Measurements from ENCODE around the gene ZBED2.

The ZBED2 gene

DNA sequence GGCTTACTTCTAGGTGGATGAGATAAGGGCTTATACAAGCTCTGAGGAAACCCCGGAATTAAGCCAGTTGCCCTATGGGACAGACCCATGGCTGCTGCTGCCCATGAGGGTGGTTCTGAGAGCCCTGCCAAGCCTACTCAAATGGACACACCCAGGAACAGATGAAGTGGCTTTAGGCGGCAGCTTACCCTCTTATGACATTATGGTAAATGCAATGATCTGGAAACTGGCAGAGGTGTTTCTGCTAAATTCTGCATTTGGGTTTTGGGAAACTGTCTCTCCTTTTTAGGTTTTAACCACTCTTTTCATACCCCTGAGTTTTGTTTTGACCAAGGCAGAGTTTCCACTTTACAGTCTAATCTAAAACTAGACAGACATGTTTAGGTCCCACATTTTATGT, 9.0 kb upstream of the ZBED2 start:
- DNase-seq, result peak; percentile 59
- peak; percentile 73 for ATAC-seq

GRCh38 chr3:111603679-111604078, 8.5 kb upstream of the ZBED2 start:
- no peak for DNase-seq
- no peak for ATAC-seq

GRCh38 chr3:111601810-111602209, 6.7 kb upstream of the ZBED2 start:
- ATAC-seq (no peak), DNase-seq (no peak)

DNA sequence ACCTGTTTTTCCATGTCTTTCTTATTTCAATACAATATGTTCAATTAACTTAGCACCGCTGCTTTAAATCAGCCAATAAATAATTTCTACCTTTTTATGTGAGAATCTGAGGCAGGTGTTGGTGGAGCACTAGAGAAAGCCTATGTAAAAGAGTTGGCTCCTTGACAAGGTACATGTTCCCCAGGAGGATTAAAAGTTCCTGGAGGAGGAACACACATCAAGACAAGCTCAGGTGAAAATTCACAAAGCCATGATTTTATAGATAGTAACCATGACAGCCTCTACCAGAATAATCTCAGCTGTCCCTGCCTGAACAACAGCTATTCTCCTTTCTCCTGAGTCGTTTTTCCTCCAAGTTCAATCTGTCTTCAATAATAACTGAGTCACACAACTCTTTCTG, 3.4 kb upstream of the ZBED2 start:
- DNase-seq (no peak), ATAC-seq (no peak)

GRCh38 chr3:111598139-111598538, 3.0 kb upstream of the ZBED2 start:
- no peak for DNase-seq
- no peak for ATAC-seq

DNA sequence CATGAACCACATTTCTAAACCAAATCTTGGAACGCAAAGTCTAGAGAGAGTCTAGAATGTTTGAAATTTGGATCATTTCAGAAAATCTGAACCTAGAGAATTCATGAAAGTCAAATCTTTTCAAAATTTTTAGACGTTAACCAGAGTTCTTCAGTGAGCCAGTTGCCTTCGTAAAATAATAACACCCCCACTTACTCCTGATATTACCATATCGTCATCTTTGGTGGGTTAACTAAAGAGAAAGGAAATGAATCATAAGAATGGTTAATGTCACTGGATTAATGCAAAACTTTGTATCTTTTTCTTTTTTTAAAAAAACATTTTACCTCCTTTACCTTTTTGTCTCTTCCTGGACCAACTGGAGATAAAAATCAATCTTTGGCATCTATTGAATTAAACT, 1.2 kb upstream of the ZBED2 start:
- ATAC-seq, result peak; percentile 52
- DNase-seq, result no peak

DNA sequence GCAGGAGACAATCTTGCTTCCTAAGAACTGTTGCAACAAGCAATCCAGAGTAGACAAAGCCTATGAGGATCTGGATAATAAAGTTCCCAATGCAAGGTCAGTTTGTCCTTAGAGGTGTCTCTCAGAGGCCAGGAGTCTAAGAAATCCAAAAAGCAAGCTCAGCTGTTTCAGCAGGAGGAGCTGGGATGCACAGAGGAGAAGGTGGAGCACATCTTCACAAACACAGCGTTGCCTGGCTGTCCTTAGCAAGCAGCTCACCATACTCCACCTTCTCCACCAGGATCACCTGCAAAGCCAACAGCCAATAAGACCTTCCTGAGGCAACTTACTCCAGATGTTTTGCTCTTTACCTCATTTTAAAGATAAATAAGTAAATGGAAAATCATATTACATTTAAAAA, 365 bp downstream of the ZBED2 start:
- DNase-seq, result no peak
- peak; percentile 29 for ATAC-seq

DNA sequence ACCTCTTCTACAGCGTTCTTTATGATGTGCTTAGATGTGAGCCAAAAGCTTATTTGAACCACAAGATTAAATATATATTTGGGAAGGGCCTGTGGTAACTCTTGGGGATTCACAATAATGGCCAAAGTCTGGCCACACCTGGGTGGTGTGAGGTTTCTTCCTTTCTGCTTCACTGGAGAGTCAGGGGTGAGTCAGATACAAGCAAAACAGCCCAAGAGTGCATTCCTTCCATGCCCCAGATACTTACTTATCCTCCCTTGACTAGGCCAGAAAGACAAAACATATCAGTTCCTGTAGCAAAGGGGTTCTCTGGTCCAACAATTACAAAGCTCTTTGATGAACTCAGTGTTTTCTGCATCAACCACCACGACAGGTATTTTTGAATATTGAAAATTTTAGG, 941 bp downstream of the ZBED2 start:
- DNase-seq, result no peak
- ATAC-seq, result peak; percentile 17

DNA sequence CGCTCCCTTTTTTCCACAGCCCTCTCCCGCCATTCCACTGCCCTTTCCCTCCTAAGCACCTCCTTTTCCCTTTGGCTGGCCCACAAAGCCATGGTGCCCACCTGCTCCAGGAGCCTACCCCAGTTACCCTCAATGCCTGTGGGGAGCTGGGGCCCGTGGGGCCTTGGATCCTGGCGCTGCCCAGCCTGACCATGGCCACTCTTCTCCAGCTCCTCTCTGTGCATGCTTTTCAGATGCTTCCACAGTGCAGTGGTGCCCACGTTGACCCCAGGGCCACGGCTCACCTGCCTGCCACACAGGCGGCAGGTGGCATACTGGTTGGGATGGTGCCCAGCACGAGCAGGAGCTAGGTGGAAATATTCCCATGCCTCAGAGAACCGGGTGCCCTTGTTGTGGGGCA, 1.5 kb downstream of the ZBED2 start:
- DNase-seq, result no peak
- ATAC-seq, result no peak

- DNase-seq, result no peak
- no peak for ATAC-seq
These were observed 2.2 kb downstream of the ZBED2 start for GRCh38 chr3:111592936-111593335.

- no peak for ATAC-seq
These were observed 3.0 kb downstream of the ZBED2 start for GRCh38 chr3:111592143-111592542.

GRCh38 chr3:111591555-111591954, 3.6 kb downstream of the ZBED2 start:
- no peak for DNase-seq
- no peak for ATAC-seq

More at GRCh38 chr3:111592143-111592542, 3.0 kb downstream of the ZBED2 start:
- no peak for DNase-seq

DNA sequence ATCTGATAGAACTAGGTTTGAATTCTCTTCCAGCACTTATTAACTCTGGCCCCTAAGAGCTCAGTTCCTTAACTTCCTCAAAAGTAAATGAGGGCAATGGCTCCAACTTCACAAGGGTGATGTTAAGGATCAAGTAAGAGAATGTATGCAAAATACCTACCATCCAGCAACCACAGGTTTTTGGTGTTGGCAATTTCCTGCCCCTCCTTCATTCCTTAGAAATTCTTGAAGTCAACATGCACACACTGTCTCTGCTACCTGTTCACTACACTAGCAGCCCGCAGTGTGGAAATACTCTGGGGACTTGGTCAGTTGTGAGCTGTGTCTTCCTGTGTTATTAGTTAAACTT, 5.0 kb downstream of the ZBED2 start:
- no peak for DNase-seq
- no peak for ATAC-seq

- no peak for DNase-seq
- ATAC-seq, result no peak
These were observed 5.6 kb downstream of the ZBED2 start for GRCh38 chr3:111589303-111590142.

GRCh38 chr3:111588527-111588926, 6.6 kb downstream of the ZBED2 start:
- peak; percentile 51 for ATAC-seq

GRCh38 chr3:111585217-111585616, 9.9 kb downstream of the ZBED2 start:
- no peak for ATAC-seq
- DNase-seq, result no peak

More at GRCh38 chr3:111588527-111588926, 6.6 kb downstream of the ZBED2 start:
- DNase-seq, result no peak

DNA sequence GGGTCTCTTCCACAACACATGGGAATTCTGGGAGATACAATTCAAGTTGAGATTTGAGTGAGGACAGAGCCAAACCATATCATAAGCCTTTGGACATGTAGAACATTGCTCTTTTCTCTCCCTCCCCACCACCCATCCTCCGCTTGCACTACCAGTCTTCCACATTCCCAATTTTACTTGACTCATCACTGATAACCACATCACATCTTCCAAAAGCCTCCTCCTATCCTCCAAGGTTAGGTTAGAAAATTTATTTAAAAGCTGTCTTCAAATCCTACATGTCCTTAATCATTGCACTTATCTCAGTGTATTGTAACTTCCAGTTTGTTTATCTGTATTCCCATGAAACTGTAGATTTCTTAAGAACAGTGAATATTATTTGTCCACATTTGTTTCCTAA, 10.4 kb downstream of the ZBED2 start:
- ATAC-seq (no peak), DNase-seq (no peak)

GRCh38 chr3:111582120-111582474, 13.0 kb downstream of the ZBED2 start:
- ATAC-seq, result peak; percentile 80

DNA sequence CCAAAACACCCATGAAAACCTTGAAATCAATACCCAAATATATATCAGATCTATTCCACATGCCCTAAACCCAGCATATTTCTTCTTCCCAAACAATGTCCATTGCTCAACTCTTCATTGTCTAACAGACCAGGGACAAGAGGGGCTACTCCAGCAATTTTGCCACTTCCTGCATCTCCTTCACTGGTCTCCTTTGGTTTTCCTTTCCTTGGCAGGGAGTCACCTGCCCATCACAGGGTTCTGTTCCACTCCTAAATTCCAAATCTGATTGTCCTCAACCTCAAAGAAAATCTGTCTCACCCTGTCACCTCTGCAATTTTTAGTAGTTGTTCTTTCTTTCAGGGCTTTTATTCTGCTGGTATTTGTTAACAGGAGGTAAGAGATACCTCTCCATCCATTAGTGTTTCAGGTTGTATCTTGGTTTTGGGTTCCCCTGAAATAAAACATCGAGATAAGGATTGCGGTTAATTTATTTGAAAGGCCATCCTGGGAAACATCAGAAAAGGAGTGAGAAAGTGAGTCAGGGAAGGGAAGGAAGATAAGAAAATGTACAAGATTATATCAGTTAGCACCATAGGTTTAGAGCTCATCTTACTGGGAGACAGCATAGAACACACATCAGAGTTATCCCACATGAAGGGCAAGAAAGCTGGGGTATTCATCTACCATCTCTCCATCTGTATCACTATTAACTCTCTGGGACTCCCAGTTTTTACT, 13.6 kb downstream of the ZBED2 start:
- no peak for ATAC-seq
- no peak for DNase-seq

More at GRCh38 chr3:111582120-111582474, 13.0 kb downstream of the ZBED2 start:
- DNase-seq, result no peak

DNA sequence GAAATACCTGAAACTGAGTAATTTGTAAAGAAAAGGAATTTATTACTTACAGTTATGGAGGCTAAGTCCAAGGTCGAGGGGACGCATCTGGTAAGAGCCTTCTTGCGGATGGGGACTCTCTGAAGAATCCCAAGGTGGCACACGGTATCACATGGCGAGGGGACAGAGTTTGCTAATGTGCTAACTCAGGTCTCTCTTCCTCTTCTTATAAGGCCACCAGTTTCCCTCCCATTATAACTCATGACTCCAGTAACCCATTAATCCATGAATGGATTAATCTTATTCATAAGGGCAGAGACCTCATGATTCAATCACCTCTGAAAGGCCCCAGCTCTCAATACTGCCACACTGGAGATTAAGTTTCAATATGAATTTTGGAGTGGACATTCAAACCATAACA, 15.7 kb downstream of the ZBED2 start:
- DNase-seq (no peak), ATAC-seq (no peak)

- ATAC-seq (no peak), DNase-seq (no peak)
These were observed 16.3 kb downstream of the ZBED2 start for GRCh38 chr3:111578867-111579266.

DNA sequence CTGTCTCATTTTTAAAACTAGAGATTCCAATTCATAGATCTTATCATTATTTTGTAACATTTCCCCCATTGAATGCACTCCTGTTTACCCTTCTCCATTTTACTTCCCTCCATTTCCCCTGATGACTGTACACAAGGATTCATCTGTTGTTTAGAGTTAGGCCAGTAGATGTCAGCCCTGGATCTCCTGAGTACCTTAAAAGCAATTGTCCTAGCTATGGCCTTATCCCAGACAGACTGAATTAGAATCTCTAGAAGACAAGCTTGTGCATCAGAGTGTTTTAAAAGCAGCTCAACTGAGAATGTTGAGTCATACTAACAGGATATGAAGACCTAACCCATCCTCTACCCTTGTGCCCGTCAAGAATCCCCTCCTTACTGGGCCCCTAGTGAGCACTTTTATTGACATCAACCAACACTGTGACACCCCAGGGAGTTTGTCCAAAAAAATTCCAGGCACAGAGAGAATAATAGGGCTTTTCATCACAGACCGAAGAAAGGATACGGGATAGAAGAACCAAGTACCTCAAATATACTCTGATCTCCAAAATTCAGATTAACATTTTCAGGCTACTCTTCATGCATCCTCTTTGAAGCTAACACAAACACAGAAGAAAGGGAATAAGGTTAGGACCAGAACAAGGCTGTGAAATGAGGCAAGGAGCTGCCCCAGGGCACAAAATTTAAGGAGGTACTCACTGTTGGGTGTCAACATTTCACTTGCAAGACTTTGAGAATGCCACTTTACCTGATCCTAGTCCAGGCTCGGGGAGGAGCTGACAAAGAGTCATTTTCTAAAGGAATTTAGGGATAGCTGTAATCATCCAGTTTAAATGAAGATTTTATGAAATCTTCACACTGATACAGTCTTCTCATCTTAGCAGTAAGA, 17.1 kb downstream of the ZBED2 start:
- peak; percentile 92 for ATAC-seq
- no peak for DNase-seq

DNA sequence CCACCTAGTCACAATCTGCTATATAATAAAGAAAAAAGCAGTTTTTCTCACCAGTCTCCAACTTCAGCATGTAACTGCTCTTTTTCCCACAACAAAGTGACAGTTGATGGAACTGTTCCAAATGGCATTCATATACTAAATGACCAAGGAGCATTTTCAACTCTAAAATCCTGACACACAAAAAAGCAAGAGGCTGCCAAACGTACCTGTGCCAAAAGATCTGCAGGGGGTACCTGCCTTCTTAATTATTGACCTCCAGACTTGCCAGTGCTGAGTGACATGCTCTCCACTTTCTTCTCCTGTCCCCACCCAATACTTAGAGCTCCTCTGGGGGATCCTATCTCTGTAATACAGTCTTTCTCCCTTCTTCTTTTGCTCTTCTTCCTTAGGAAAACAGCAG, 18.0 kb downstream of the ZBED2 start:
- ATAC-seq (no peak), DNase-seq (no peak)
